GM18867 (cell line): ENCODE measurements around the gene FSIP2.
"Not testable (repeated sequence)": the region's sequence is repeated elsewhere in the genome, so short reads cannot be mapped to it uniquely, and the experiment has no call there.

ENCODE experiments used
- ATAC-seq: cut with Tn5 transposase; IDR thresholded peaks from one replicate; pipeline ENCODE4 v1.9.1; 2021; ENCODE audit warnings: mild to moderate bottlenecking, moderate library complexity; ENCODE audit not compliant: unreplicated experiment

Gene FSIP2

DNA sequence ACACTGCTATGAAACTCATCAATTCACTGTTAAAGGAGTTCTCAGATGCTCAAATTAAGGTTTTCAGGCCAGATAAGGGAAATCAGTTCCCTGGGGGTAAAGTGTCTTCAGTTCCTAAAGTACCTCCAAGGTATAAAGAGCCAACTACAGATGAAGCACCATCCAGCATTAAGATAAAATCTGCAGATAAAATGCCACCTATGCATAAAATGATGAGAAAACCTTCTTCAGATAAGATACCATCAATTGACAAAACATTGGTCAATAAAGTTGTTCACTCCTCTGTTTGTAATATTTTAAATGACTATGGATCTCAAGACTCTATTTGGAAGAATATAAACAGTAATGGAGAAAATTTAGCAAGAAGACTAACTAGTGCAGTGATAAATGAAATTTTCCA is 68.2 kb downstream of the FSIP2 start:
- no peak for ATAC-seq

DNA sequence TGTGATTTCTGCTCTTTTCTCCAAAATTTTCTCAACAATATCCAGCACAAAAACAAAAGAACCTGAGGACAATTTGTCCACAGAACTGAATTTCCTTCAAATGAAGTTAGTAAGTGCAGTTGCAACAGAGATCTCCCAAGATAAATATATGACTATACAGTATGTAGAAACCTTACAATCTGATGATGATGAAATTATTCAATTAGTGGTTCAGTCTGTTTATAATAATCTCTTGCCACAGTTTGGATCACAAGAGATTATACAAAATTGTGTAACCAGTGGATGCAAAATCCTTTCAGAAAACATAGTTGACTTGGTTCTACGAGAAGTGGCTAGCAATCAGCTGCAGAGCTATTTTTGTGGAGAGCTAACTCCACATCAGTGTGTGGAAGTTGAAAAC is 68.7 kb downstream of the FSIP2 start:
- no peak for ATAC-seq

DNA sequence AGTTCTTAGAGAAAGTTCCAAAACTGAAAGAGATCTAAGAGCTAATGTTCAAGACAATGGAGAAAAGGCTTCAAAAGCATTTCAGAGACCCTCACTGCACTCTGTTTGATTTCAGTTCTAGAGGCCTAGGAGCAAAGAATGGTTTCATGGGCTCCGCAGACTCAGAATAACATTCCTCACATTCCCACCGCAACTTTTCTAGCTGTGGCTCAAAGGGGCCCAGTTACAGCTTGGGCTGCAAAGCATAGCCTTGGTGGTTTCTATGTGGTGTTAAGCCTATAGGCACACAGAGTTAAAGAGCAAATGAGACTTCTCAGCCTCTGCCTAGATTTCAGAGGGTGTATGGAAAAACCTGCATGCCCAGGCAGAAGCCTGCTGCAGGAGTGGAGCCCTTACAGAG is 73.0 kb downstream of the FSIP2 start:
- ATAC-seq = no peak

DNA sequence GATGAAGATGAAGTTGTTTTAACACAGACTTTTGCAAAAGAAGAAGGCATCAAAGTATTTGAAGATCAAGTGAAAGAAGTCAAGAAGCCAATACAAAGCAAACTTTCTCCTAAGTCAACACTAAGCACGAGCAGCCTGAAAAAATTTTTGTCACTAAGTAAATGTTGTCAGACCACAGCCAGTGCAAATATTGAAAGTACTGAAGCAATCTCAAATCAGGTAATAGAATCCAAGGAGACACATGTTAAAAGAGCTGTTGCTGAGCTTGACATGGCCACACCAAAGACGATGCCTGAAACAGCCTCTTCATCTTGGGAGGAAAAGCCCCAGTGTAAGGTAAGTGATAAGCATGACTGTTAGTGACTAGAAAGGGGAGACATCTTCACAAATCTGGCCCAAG is 75.1 kb downstream of the FSIP2 start:
- ATAC-seq = no peak

GRCh38 chr2:185817991-185818390 is 79.4 kb downstream of the FSIP2 start:
- ATAC-seq = no peak

- no peak for ATAC-seq
Measured at GRCh38 chr2:185821467-185821866, 82.9 kb downstream of the FSIP2 start.

DNA sequence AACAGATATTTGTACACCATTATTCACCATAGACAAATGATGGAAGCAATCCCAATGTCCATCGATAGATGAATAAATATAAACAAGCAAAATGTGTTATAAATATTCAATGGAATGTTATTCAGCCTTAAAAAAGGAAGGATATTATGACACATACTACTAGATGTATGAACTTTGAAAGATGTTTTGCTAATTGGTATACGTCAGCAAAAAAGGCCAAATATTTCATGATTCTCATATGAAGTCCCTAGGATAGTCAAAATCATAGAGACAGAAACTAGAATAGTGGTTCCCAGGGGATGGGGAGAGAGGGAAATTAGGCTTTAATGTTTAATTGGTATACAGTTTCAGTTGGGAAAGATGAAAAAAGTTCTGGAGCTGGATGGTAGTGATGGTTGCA is 85.2 kb downstream of the FSIP2 start:
- ATAC-seq = no peak

- ATAC-seq = no peak
Measured at GRCh38 chr2:185825557-185825956, 87.0 kb downstream of the FSIP2 start.

GRCh38 chr2:185828326-185828725 is 89.7 kb downstream of the FSIP2 start:
- ATAC-seq = no peak

DNA sequence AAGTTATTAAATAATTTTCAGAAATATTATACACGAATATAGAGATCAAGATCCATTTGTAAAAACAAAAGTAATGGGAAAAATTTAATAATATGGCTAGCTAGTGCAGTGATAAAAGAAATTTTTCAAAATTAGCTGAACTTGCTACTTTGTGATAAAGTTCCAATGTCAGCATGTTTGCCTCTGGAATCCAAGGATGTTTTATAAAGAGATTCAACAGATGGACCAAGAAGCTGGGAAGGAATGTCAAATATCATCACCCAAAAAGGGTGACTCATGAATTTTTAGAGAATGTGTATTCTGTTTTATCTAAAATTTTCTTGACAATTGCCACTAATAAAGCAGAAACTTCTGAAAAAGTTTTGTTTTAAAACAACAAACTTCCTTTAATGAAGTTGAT is 95.3 kb downstream of the FSIP2 start:
- no peak for ATAC-seq

GRCh38 chr2:185835974-185836373 is 97.4 kb downstream of the FSIP2 start:
- ATAC-seq = no peak

DNA sequence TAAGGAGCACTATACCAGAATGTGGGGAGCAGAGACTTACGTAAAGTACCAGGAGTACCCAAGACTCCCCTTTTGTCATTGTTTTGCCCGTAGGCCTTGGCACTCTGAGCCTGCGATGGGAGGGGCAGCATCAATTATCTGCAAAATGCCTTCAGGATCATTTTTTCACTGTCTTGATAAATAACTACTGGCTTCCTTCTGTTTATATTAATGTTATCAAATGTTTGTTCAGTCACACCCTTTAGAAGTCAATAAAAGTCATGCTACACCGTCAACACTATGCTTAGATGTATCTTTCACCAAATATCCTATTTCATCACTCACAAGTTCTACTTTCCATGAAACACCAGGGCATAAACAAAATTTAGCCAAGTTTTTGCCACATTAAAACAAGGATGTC is 116.3 kb downstream of the FSIP2 start:
- ATAC-seq = no peak

- ATAC-seq = no peak
Measured at GRCh38 chr2:185857691-185858090, 119.1 kb downstream of the FSIP2 start.

DNA sequence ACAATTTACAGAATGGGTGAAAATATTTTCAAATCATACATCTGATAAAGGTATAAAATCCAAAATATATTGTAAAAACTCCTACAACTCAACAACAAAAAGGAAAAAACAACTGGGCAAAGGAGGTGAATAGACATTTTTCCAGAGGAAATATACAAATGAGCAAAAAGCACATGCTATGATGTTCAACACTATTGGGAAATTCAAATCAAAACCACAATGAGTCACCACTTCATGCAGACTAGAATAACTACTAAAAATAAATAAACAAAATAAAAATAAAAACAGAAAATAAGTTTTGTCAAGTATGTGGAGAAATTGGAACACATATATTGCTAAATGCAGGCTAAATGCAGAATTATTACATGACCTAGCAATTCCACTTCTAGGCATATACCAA is 120.9 kb downstream of the FSIP2 start:
- no peak for ATAC-seq

DNA sequence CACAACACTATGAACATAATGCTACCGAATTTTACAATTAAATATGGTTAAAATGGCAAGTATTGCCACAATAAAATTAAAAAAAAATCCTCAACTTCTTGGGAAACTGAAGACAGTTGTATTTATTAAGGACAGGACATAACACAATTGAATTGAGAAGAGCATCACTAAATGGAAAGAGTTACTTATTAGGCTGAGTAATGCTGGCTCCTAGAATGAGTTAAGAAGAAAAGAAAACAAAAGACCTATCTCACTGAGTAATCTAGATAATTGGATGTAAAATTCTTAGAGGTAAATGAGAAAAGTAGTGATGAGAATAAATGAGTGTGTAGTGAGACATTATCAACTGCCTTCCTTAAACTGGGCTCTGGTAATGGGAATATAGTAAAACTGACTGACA is 121.7 kb downstream of the FSIP2 start:
- no peak for ATAC-seq

GRCh38 chr2:185862657-185863398 is 124.2 kb downstream of the FSIP2 start:
- no peak for ATAC-seq

- not testable (repeated sequence) for ATAC-seq
Measured at GRCh38 chr2:185864468-185865260, 126.1 kb downstream of the FSIP2 start.

GRCh38 chr2:185875136-185875931 is 136.7 kb downstream of the FSIP2 start:
- no peak for ATAC-seq

DNA sequence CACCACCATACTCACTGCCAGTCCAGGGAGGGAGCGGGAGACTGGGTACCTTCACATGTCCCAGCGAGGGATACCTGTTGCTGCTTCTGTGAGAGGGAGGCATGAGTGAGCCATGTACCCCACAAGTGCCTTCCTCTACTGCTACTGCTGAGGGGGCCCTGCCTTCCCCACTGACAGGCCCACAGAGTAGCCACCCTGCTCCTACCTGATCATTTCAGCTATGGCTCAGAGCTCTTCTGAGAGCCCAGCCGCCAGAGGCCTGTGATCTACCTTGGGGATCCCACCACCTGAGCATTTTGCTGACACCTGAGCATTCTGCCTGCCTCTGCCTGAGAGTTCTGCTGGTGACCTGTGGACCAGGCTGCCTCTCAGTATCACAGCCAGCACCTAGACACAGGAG is 137.6 kb downstream of the FSIP2 start:
- ATAC-seq = no peak

GRCh38 chr2:185880396-185880795 is 141.8 kb downstream of the FSIP2 start:
- ATAC-seq = no peak
